GM12878 (cell line): ENCODE measurements around the gene ARMC2. TPM values are rescaled to one million over a fixed set of nuclear protein-coding genes. Genes with fewer than 3 reads are reported as not detected.

ENCODE experiments used
- ATAC-seq: fragments of 200-7000 bp; cut with Tn5 transposase; 3 replicates; pipeline ENCODE4 v1.9.1; 2020; ENCODE audit warnings: mild to moderate bottlenecking, moderate library complexity
- BruUV-seq: library from RNA; stranded (reverse); fragments of 400-500 nt; replicated peaks from 2 replicates; lab custom pipeline; 2021; lab: Mats Ljungman, UMichigan
- CTCF ChIA-PET: fragments of 300-600 bp; sonication (Branson Sonifier 250); formaldehyde crosslinking; extraction: SDS; loops from one replicate; lab custom pipeline; 2021; ENCODE audit warnings: inconsistent platforms; lab: Yijun Ruan, JAX
- POLR2A ChIA-PET: fragments of 350-600 bp; formaldehyde crosslinking; extraction: SDS; loops from one replicate; lab custom pipeline; 2021; ENCODE audit warnings: inconsistent platforms; lab: Charles Lee
- RAD21 ChIA-PET: fragments of 300-600 bp; sonication (Branson Sonifier 250); formaldehyde crosslinking; loops from one replicate; lab custom pipeline; 2023; ENCODE audit warnings: antibody characterized with exemption; ENCODE audit not compliant: unreplicated experiment; lab: Charles Lee
- SMC1A ChIA-PET: fragments of 300-600 bp; sonication (Branson Sonifier 250); formaldehyde crosslinking; loops from one replicate; lab custom pipeline; 2023; ENCODE audit not compliant: unreplicated experiment, uncharacterized antibody; lab: Charles Lee
- DNase-seq: peaks from one replicate; pipeline ENCODE4 v3.0.0-alpha.2; 2011; ENCODE audit warnings: low read depth, low spot score
- FAIRE-seq: peaks from 3 replicates; lab custom pipeline; 2011; peaks lifted over from hg19 to GRCh38; lab: Jason Lieb, UNC
- H2AFZ ChIP-seq: 2 replicates; pipeline ENCODE4 v1.6.0; 2011; ENCODE audit warnings: low read depth, low read length, control low read depth; ENCODE audit not compliant: control insufficient read depth
- H3K27ac ChIP-seq: 2 replicates; pipeline ENCODE4 v1.5.1; 2011; ENCODE audit warnings: control low read depth; ENCODE audit not compliant: control insufficient read depth, insufficient read depth
- H3K27me3 ChIP-seq, 2 experiments: replicated peaks in 1 of 2; 2 replicates each; pipeline versions ENCODE4 v1.6.0 to v1.6.1; 2011; ENCODE audit warnings: low read length in 1 of 2; ENCODE audit not compliant: control insufficient read depth in 2 of 2, insufficient read depth in 2 of 2
- H3K36me3 ChIP-seq, 2 experiments: 2 replicates each; pipeline ENCODE4 v1.5.1; 2011; ENCODE audit warnings: low read length in 1 of 2; ENCODE audit not compliant: control insufficient read depth in 2 of 2, insufficient read depth in 2 of 2
- H3K4me1 ChIP-seq: 2 replicates; pipeline ENCODE4 v1.6.1; 2011; ENCODE audit warnings: mild to moderate bottlenecking, low read length, moderate library complexity, mixed read lengths; ENCODE audit not compliant: control insufficient read depth, insufficient read depth
- H3K4me2 ChIP-seq: 2 replicates; pipeline ENCODE4 v1.6.0; 2011; ENCODE audit warnings: control low read depth; ENCODE audit not compliant: control insufficient read depth, insufficient read depth
- H3K4me3 ChIP-seq: fragments of 200-600 bp; sonication (generic); 2 replicates; pipeline ENCODE4 v1.5.1; 2016
- H3K79me2 ChIP-seq: 2 replicates; pipeline ENCODE4 v1.6.0; 2011; ENCODE audit warnings: low read length; ENCODE audit not compliant: control insufficient read depth, insufficient read depth
- H3K9ac ChIP-seq: 2 replicates; pipeline ENCODE4 v1.8.0; 2011; ENCODE audit warnings: low read length, control low read depth, mixed read lengths; ENCODE audit not compliant: control insufficient read depth, insufficient read depth
- H3K9me3 ChIP-seq: replicated peaks from 3 replicates; pipeline ENCODE4 v1.5.1; 2011; ENCODE audit warnings: mild to moderate bottlenecking, low read length; ENCODE audit not compliant: control insufficient read depth, insufficient read depth
- H4K20me1 ChIP-seq: 2 replicates; pipeline ENCODE4 v1.6.0; 2011; ENCODE audit not compliant: control insufficient read depth, insufficient read depth
- EP300 ChIP-seq, 2 experiments: fragments of 150-350 bp in 1 of 2; IDR thresholded peaks; 2 replicates each; pipeline ENCODE4 v1.6.1; 2011 to 2012; ENCODE audit warnings: low read depth in 2 of 2, low read length in 2 of 2, borderline replicate concordance in 1 of 2, improper control_type of control experiment in 1 of 2, inconsistent platforms in 1 of 2; ENCODE audit not compliant: control insufficient read depth in 1 of 2
- HDAC6 ChIP-seq: fragments of 200-600 bp; sonication (generic); IDR thresholded peaks from one replicate; pipeline ENCODE4 v1.8.0; 2017; ENCODE audit warnings: antibody characterized with exemption; ENCODE audit not compliant: unreplicated experiment
- MTA2 ChIP-seq: fragments of 450-650 bp; IDR thresholded peaks from 2 replicates; pipeline ENCODE4 v1.6.1; 2016; ENCODE audit warnings: low read depth, mild to moderate bottlenecking, moderate library complexity
- MTA3 ChIP-seq: IDR thresholded peaks from 2 replicates; pipeline ENCODE4 v1.6.1; 2012; ENCODE audit warnings: low read length, inconsistent platforms, borderline replicate concordance
- NFIC ChIP-seq: IDR thresholded peaks from 2 replicates; pipeline ENCODE4 v1.6.1; 2012; ENCODE audit warnings: low read depth, mild to moderate bottlenecking, inconsistent platforms, low read length, moderate library complexity
- NFYB ChIP-seq: IDR thresholded peaks from 2 replicates; pipeline ENCODE4 v1.6.1; 2011; ENCODE audit warnings: low read depth, mild to moderate bottlenecking, low read length, improper control_type of control experiment, moderate library complexity; ENCODE audit not compliant: insufficient read depth
- RUNX3 ChIP-seq: IDR thresholded peaks from 2 replicates; pipeline ENCODE4 v1.6.1; 2012; ENCODE audit warnings: low read length, inconsistent platforms
- SP1 ChIP-seq: IDR thresholded peaks from one replicate; pipeline ENCODE4 v1.6.1; 2011; ENCODE audit warnings: low read depth, low read length
- ZZZ3 ChIP-seq: IDR thresholded peaks from 2 replicates; pipeline ENCODE4 v1.6.1; 2011; ENCODE audit warnings: low read depth; ENCODE audit not compliant: control insufficient read depth, insufficient read length
- WGBS: methylation state at CpG from one replicate; pipeline ENCODE4 v1.1.6; 2016; ENCODE audit warnings: low lambda C conversion rate; ENCODE audit not compliant: insufficient replicate concordance, insufficient coverage; ENCODE audit errors: missing lambda C conversion rate; 5-methylcytosine and 5-hydroxymethylcytosine counted together
- in situ Hi-C: fragments of 300-500 bp; cut with MboI; formaldehyde crosslinking; loops from 9 replicates; pipeline ENCODE4 v1.14.3; 2018; ENCODE audit warnings: mixed read lengths
- intact Hi-C: fragments of 100-400 bp; cut with micrococcal nuclease; formaldehyde crosslinking; loops from one replicate; pipeline ENCODE4 v1.14.2; 2022; ENCODE audit not compliant: unreplicated experiment
- polyA plus RNA-seq, 11 experiments: library from polyadenylated mRNA; depleted of rRNA in 4 of 11; unstranded in 6 of 11; stranded (reverse) in 5 of 11; fragments of >200 nt; fragmentation: Nextera tagmentation in 4 of 11; fragmentation: Illumina TruSeq in 1 of 11; extraction: Ambion mirVana in 4 of 11; extraction: Trizol in 1 of 11; gene quantifications; 1 replicate in 1 of 11; 2 replicates in 10 of 11; pipeline versions ENCODE4 v1.2.1 to v1.2.3, GENCODE V29; 2011 to 2016; ENCODE audit warnings: inconsistent platforms in 2 of 11, missing spikeins in 2 of 11, low read depth in 1 of 11
- total RNA-seq, 4 experiments: library from RNA; depleted of rRNA in 3 of 4; stranded (reverse); fragments of >200 nt in 3 of 4; fragmentation: Illumina TruSeq in 1 of 4; extraction: Trizol in 1 of 4; gene quantifications; 2 replicates each; pipeline versions ENCODE4 v1.2.1 to v1.2.3, GENCODE V29; 2013 to 2021
- TF ChIP-seq, protein P1 (sequence below): fragments of 450-650 bp; IDR thresholded peaks from 2 replicates; pipeline ENCODE4 v1.6.1; 2017; ENCODE audit warnings: mild to moderate bottlenecking, moderate library complexity
- TF ChIP-seq, protein P2 (sequence below): fragments of 450-650 bp; formaldehyde crosslinking; IDR thresholded peaks from 2 replicates; pipeline ENCODE4 v1.4.0; 2022; ENCODE audit warnings: mild to moderate bottlenecking, moderate library complexity
- TF ChIP-seq, protein P3 (sequence below), 3 experiments: IDR thresholded peaks in 2 of 3; conservative IDR thresholded peaks in 1 of 3; 2 replicates each; pipeline ENCODE4 v1.5.1; 2011; ENCODE audit warnings: low read depth in 3 of 3, low read length in 3 of 3, mild to moderate bottlenecking in 3 of 3, control low read depth in 2 of 3, moderate library complexity in 2 of 3, inconsistent platforms in 1 of 3, mixed read lengths in 1 of 3; ENCODE audit not compliant: control insufficient read depth in 2 of 3, insufficient read depth in 1 of 3; ENCODE audit errors: extremely low read depth in 1 of 3
- TF ChIP-seq, protein P4 (sequence below): fragments of 450-650 bp; IDR thresholded peaks from 2 replicates; pipeline ENCODE4 v1.6.1; 2014; ENCODE audit warnings: mild to moderate bottlenecking

ARMC2 gene
- total and polyA plus RNA-seq, 10 of the 15 experiments (the other 5 are each of a cell fraction or from before 2014, with no cell fraction given): 0.06 to 0.33 (median 0.21) TPM; not detected in 5

DNA sequence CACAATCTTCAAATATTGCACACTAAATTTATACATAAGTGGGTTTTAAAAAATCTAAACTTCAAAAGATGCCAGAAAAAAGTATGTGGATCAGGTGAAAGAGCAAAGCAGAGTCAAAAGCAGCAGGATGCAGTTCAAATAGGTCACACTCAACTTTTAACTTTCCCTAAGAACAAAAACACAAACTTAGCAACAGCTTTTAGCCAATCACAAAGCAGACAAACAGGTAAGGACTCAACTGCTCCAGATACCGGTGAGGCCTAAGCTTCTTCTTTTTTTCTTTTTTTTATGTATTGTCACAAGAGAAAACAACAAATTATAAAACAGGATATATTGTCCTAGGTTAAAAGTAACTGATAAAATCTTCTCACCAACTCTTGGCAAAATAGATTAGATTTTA, 171.7 kb downstream of the ARMC2 start:
- H2AFZ ChIP-seq: no peak overlapping the region
- no peaks in the 10 kb centered on the region for H4K20me1 ChIP-seq
- H3K36me3 ChIP-seq: no peaks in the 10 kb centered on the region
- no peak overlapping the region for H3K27ac ChIP-seq
- DNase-seq (no peak), ATAC-seq (no peak), FAIRE-seq (no peak)
- BruUV-seq: no TSS peak
- H3K4me1 ChIP-seq: no peaks in the 10 kb centered on the region
- H3K79me2 ChIP-seq: no peaks in the 10 kb centered on the region
- no peaks in the 10 kb centered on the region for H3K9me3 ChIP-seq
- no peak overlapping the region for H3K9ac ChIP-seq
- peaks cover 0 to 5% of the 10 kb centered on the region in 2 experiments; a peak in 1 of 4 replicates for H3K27me3 ChIP-seq
- no peak overlapping the region for H3K4me2 ChIP-seq
- ChIA-PET CTCF (no interaction called here), RAD21 (no interaction called here), SMC1A (no interaction called here), POLR2A (no interaction called here)
- no peak overlapping the region for H3K4me3 ChIP-seq
- 95% methylated on average over 1 of the region's 1 CpG for WGBS
- intact Hi-C loops (no loop called here), in situ Hi-C loops (no loop called here)
- TF ChIP-seq ZZZ3: no peak
- no peak for TF ChIP-seq RUNX3
- TF ChIP-seq SP1: no peak
- TF ChIP-seq EP300 (IDR thresholded peaks at IDR 0.05; ENCODE audit: borderline replicate concordance in 1 of 2, control insufficient read depth in 1 of 2, low read depth in 2 of 2, low read length in 2 of 2): no peak
- TF ChIP-seq MTA2: no peak
- TF ChIP-seq, protein P1, sequence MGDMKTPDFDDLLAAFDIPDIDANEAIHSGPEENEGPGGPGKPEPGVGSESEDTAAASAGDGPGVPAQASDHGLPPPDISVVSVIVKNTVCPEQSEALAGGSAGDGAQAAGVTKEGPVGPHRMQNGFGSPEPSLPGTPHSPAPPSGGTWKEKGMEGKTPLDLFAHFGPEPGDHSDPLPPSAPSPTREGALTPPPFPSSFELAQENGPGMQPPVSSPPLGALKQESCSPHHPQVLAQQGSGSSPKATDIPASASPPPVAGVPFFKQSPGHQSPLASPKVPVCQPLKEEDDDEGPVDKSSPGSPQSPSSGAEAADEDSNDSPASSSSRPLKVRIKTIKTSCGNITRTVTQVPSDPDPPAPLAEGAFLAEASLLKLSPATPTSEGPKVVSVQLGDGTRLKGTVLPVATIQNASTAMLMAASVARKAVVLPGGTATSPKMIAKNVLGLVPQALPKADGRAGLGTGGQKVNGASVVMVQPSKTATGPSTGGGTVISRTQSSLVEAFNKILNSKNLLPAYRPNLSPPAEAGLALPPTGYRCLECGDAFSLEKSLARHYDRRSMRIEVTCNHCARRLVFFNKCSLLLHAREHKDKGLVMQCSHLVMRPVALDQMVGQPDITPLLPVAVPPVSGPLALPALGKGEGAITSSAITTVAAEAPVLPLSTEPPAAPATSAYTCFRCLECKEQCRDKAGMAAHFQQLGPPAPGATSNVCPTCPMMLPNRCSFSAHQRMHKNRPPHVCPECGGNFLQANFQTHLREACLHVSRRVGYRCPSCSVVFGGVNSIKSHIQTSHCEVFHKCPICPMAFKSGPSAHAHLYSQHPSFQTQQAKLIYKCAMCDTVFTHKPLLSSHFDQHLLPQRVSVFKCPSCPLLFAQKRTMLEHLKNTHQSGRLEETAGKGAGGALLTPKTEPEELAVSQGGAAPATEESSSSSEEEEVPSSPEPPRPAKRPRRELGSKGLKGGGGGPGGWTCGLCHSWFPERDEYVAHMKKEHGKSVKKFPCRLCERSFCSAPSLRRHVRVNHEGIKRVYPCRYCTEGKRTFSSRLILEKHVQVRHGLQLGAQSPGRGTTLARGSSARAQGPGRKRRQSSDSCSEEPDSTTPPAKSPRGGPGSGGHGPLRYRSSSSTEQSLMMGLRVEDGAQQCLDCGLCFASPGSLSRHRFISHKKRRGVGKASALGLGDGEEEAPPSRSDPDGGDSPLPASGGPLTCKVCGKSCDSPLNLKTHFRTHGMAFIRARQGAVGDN: no peak
- TF ChIP-seq, protein P2, sequence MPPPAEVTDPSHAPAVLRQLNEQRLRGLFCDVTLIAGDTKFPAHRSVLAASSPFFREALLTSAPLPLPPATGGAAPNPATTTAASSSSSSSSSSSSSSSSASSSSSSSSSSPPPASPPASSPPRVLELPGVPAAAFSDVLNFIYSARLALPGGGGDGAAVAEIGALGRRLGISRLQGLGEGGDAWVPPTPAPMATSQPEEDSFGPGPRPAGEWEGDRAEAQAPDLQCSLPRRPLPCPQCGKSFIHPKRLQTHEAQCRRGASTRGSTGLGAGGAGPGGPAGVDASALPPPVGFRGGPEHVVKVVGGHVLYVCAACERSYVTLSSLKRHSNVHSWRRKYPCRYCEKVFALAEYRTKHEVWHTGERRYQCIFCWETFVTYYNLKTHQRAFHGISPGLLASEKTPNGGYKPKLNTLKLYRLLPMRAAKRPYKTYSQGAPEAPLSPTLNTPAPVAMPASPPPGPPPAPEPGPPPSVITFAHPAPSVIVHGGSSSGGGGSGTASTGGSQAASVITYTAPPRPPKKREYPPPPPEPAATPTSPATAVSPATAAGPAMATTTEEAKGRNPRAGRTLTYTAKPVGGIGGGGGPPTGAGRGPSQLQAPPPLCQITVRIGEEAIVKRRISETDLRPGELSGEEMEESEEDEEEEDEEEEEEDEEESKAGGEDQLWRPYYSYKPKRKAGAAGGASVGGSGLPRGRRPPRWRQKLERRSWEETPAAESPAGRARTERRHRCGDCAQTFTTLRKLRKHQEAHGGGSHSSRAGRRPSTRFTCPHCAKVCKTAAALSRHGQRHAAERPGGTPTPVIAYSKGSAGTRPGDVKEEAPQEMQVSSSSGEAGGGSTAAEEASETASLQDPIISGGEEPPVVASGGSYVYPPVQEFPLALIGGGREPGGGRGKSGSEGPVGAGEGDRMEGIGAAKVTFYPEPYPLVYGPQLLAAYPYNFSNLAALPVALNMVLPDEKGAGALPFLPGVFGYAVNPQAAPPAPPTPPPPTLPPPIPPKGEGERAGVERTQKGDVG (CRISPR knock-in tag): no peak
- TF ChIP-seq MTA3: no peak
- TF ChIP-seq, protein P3, sequence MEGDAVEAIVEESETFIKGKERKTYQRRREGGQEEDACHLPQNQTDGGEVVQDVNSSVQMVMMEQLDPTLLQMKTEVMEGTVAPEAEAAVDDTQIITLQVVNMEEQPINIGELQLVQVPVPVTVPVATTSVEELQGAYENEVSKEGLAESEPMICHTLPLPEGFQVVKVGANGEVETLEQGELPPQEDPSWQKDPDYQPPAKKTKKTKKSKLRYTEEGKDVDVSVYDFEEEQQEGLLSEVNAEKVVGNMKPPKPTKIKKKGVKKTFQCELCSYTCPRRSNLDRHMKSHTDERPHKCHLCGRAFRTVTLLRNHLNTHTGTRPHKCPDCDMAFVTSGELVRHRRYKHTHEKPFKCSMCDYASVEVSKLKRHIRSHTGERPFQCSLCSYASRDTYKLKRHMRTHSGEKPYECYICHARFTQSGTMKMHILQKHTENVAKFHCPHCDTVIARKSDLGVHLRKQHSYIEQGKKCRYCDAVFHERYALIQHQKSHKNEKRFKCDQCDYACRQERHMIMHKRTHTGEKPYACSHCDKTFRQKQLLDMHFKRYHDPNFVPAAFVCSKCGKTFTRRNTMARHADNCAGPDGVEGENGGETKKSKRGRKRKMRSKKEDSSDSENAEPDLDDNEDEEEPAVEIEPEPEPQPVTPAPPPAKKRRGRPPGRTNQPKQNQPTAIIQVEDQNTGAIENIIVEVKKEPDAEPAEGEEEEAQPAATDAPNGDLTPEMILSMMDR (IDR thresholded peaks at IDR 0.05 in 2 of 3, conservative IDR thresholded peaks at IDR 0.05 in 1 of 3; ENCODE audit: control insufficient read depth in 2 of 3, extremely low read depth in 1 of 3, insufficient read depth in 1 of 3, low read depth in 3 of 3, low read length in 3 of 3): no peak
- TF ChIP-seq, protein P4, sequence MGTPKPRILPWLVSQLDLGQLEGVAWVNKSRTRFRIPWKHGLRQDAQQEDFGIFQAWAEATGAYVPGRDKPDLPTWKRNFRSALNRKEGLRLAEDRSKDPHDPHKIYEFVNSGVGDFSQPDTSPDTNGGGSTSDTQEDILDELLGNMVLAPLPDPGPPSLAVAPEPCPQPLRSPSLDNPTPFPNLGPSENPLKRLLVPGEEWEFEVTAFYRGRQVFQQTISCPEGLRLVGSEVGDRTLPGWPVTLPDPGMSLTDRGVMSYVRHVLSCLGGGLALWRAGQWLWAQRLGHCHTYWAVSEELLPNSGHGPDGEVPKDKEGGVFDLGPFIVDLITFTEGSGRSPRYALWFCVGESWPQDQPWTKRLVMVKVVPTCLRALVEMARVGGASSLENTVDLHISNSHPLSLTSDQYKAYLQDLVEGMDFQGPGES: no peak
- no peak for TF ChIP-seq HDAC6
- no peak for TF ChIP-seq NFYB
- TF ChIP-seq NFIC: no peak
